Measurements from ENCODE around the gene PTTG1IP.

PTTG1IP gene

DNA sequence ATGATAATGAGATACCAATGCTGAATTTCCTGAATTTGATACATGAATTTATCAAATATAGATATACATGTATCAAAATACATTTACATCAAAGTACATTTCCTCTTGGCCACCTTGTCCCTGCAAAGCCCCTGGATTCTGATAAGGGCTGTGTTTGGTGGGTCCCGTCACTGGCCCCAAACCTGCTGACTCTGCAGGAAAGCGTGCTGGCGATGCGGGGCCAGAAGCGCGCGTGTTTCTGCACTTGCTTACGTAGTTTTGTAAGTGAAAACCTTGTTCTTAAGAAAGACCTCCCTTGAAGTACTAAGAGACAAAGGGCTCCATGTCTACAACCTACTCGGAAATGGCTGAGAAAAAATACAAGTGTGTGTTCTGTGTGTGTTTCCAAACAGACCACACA lies 36.2 kb upstream of the PTTG1IP start:
- no peaks in the 10 kb centered on the region for H3K27me3 ChIP-seq
- no peak for DNase-seq
- no peaks in the 10 kb centered on the region for H3K4me1 ChIP-seq
- TF ChIP-seq CTCF (IDR thresholded peaks at IDR 0.05; ENCODE audit: low read depth, low read length) = no peak
- no peak overlapping the region for H3K4me3 ChIP-seq (ENCODE audit: low read depth, low read length)
- H3K36me3 ChIP-seq = no peaks in the 10 kb centered on the region
- H3K9me3 ChIP-seq = no peaks in the 10 kb centered on the region

DNA sequence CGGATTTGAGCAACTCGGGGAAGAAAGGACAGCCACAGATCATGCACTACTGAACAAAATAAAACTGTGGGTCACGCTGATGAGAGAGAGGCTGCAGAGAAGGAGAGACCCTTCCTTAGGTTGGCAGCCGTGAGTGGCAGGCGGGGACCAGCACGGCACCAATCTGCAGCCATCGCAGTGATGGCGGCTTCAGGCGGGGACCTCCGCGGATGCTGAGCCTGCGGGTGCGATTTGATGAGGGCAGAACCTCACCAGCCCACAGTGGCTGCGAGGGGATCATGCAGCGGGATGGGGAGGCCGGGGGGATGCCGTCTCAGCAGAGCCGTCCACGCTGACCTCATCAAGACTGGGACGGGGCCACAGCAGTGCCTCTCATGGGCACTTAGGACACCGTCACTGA lies 35.4 kb upstream of the PTTG1IP start:
- H3K27me3 ChIP-seq = no peaks in the 10 kb centered on the region
- no peaks in the 10 kb centered on the region for H3K4me1 ChIP-seq

GRCh38 chr21:44907966-44908895 lies 34.7 kb upstream of the PTTG1IP start:
- Histone ChIP-seq H3K4me3 (ENCODE audit: low read depth, low read length) (no peak overlapping the region), H3K36me3 (no peaks in the 10 kb centered on the region), H3K9me3 (no peaks in the 10 kb centered on the region), H3K4me1 (no peaks in the 10 kb centered on the region), H3K27me3 (no peaks in the 10 kb centered on the region)
- TF ChIP-seq CTCF (IDR thresholded peaks at IDR 0.05; ENCODE audit: low read depth, low read length) = no peak
- no peak for DNase-seq

More for the DNA sequence above, 35.4 kb upstream of the PTTG1IP start:
- no peak for DNase-seq
- no peaks in the 10 kb centered on the region for H3K36me3 ChIP-seq
- no peaks in the 10 kb centered on the region for H3K9me3 ChIP-seq
- no peak overlapping the region for H3K4me3 ChIP-seq (ENCODE audit: low read depth, low read length)
- no peak for TF ChIP-seq CTCF (IDR thresholded peaks at IDR 0.05; ENCODE audit: low read depth, low read length)

- no peak for DNase-seq
- Histone ChIP-seq H3K4me3 (ENCODE audit: low read depth, low read length) (no peak overlapping the region), H3K4me1 (no peaks in the 10 kb centered on the region), H3K36me3 (no peaks in the 10 kb centered on the region), H3K27me3 (no peaks in the 10 kb centered on the region), H3K9me3 (no peaks in the 10 kb centered on the region)
- TF ChIP-seq CTCF (IDR thresholded peaks at IDR 0.05; ENCODE audit: low read depth, low read length) = no peak
Measured at GRCh38 chr21:44907225-44907965, 33.9 kb upstream of the PTTG1IP start.

- Histone ChIP-seq H3K36me3 (no peaks in the 10 kb centered on the region), H3K4me1 (no peaks in the 10 kb centered on the region), H3K27me3 (no peaks in the 10 kb centered on the region), H3K9me3 (no peaks in the 10 kb centered on the region), H3K4me3 (ENCODE audit: low read depth, low read length) (no peak overlapping the region)
- no peak for TF ChIP-seq CTCF (IDR thresholded peaks at IDR 0.05; ENCODE audit: low read depth, low read length)
- no peak for DNase-seq
Measured at GRCh38 chr21:44905728-44906090, 32.2 kb upstream of the PTTG1IP start.

Data from BE2C (cell line).